C4-2B (cell line): ENCODE measurements around the gene SLC35A2.

Source experiments
- H3K27ac ChIP-seq: fragments of 450-650 bp; 2 replicates; pipeline ENCODE4 v1.5.1; 2017
- ZFX ChIP-seq: fragments of 450-650 bp; IDR thresholded peaks from 2 replicates; pipeline ENCODE4 v1.6.1; 2017
- TF ChIP-seq, protein P1 (sequence below): fragments of 450-650 bp; conservative IDR thresholded peaks from 2 replicates; pipeline ENCODE4 v1.5.1; 2017; ENCODE audit warnings: mild to moderate bottlenecking

Gene SLC35A2

DNA sequence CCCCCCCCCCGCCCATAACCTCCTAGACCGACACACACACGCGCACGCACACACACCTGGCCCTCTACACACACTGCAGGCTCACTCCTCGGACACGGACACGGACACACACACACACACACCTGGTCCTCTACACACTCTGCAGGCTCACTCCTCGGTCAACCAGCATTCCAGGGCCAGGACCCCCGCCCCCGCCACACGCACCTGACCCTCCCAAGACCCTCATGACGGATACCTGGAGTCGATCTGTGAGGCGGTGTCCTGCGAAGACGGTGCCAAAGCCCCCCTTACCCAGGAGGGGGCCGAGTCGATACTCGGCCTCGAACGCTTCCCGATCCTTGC lies 6.8 kb upstream of the SLC35A2 start:
- H3K27ac ChIP-seq, result peak overlapping the region; percentile 96

DNA sequence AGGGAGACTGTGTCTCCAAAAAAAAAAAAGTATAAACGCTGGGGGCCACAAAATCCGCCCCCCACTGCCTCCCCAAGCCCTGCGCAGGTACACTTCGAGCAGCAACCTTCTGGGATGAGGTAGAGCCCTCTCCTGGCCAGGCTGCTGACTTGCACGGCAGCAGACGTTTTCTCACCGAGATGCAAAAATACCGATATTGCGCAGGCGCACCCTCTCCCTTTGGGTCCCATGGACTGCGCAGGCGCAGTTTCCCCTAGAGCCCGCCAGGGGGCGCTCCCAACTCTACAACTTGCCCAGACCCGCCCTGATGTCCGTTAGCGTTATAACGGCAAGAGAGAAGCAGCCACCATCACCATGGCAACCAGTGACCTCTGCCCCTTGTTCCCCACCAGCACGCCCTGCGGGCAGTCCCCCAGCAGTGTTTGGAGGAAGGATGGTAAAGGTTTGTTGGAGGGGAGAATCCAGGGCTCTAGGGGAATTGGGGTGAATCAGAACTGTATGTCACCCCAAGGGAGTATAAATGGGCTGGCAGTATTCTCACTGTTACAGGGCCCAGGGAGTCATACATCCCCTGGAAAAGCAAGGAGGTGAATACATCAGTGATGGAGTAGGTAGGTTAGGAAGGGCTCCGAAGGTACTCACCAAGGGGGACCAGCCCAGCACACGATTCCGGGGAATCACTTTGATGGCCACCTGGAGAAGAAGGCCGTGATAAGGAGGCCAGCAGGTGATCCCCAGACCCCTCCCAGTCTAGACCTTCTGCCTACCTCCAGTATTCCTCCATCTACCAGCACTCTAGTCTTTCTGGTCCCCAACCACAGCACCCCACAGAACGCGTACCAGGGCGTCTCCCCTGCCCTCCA lies 5.9 kb upstream of the SLC35A2 start:
- TF ChIP-seq ZFX, result no peak
- TF ChIP-seq, protein P1, sequence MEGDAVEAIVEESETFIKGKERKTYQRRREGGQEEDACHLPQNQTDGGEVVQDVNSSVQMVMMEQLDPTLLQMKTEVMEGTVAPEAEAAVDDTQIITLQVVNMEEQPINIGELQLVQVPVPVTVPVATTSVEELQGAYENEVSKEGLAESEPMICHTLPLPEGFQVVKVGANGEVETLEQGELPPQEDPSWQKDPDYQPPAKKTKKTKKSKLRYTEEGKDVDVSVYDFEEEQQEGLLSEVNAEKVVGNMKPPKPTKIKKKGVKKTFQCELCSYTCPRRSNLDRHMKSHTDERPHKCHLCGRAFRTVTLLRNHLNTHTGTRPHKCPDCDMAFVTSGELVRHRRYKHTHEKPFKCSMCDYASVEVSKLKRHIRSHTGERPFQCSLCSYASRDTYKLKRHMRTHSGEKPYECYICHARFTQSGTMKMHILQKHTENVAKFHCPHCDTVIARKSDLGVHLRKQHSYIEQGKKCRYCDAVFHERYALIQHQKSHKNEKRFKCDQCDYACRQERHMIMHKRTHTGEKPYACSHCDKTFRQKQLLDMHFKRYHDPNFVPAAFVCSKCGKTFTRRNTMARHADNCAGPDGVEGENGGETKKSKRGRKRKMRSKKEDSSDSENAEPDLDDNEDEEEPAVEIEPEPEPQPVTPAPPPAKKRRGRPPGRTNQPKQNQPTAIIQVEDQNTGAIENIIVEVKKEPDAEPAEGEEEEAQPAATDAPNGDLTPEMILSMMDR, result peak; percentile 95
- peak overlapping the region; percentile 96 for H3K27ac ChIP-seq

More for the DNA sequence above, 6.8 kb upstream of the SLC35A2 start:
- no peak for TF ChIP-seq ZFX
- TF ChIP-seq, protein P1, result no peak

DNA sequence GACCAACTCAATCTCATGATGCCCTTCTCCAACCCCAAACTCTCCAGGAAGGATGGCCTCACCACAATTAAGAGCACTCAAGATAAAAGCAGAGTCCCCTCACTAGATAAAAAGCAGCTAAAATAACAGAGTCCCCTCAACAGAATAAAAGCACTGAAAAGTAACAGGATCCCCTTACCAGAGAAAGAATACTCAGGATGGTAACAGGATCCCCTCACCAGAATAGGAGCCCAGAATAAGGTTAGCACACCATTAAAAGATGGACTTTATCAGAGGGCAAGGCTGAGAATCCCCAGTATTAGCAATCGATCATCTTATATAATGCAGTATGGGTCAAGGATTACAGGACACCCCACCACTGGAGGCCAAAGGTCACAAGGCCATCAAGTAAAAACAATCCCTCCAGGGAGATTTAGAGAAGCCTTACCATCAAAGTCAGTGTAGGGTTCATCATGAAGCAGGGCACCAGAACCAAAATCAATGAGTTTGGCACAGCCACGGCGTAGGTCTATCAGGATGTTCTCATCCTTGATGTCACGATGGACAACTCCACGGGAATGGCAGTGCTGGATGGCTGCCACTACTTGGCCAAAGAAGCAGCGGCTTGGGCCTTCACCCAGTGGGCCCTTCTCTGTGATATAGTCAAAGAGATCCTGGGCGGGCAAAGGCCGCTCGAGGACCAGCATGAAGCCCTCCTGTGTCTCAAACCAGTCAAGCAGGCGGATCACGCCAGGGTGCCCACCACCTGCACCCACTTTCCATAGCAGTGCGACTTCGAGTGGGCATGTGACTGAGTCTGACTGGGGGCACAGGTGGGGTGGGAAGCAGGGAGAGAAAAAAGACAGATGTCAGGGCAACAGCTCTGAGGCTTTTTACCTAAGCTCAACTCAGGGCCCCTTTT lies 3.4 kb upstream of the SLC35A2 start:
- no peak overlapping the region for H3K27ac ChIP-seq

DNA sequence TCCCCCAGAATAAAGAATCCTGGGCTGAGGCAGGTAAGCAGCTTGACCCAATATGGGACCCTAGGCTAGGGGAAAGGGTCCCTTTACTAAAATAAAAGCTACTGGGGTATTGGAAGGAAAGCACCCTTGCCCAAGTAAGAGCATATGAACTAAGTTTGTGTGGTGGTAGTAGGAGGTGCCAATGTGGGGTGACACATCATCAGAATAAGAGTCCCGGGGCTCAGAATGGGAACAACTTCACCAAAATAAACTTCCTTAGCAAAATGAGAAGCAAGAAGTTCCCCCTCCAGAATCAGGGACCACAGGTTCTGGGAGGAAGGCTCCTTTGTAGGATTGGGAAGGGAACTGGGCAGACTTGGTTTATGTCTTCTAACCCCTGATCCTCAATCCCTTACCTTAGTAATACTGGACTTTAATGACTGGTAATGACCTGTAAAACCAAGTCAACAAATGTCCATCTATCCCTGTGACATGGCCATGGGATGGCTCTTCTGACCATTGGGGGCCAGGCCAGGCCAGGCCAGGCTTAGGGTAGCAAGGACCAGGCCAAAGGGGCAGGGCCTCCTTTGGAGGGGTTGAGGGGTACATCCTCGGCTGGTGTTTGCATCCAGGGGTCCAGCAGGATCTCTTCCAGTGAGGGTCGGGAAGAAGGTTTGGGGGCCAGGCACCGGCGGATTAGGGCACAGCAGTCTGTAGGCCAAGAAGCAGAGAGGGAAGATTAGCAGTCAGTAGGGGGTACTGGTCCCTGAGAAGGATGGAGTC lies 2.3 kb upstream of the SLC35A2 start:
- no peak overlapping the region for H3K27ac ChIP-seq
- TF ChIP-seq, protein P1, result no peak
- no peak for TF ChIP-seq ZFX

More for the DNA sequence above, 3.4 kb upstream of the SLC35A2 start:
- no peak for TF ChIP-seq ZFX
- TF ChIP-seq, protein P1, result no peak

DNA sequence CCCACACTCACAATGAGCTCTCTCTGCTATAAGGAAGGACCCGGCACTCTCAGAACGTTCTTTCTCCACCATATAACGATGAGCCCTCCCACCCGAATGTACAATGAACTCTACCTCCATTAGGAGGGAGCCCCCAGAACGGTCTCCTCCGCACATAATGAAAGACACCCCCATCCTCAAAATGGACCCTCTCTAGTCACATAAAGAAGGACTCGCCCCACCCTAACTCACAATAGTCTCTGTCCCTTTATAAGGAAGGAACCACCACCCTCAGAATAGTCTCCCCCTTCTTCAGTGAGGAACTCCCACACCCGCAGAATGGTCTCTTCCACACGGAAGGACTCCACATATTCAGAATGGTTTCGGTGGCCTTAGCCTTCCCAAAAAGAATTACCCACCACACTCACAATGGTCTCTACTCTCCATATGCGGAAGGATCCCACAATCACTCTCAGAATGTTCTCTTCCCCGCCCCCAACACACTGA lies 477 bp downstream of the SLC35A2 start:
- H3K27ac ChIP-seq, result peak overlapping the region; percentile 69
- TF ChIP-seq, protein P1, result no peak
- no peak for TF ChIP-seq ZFX

DNA sequence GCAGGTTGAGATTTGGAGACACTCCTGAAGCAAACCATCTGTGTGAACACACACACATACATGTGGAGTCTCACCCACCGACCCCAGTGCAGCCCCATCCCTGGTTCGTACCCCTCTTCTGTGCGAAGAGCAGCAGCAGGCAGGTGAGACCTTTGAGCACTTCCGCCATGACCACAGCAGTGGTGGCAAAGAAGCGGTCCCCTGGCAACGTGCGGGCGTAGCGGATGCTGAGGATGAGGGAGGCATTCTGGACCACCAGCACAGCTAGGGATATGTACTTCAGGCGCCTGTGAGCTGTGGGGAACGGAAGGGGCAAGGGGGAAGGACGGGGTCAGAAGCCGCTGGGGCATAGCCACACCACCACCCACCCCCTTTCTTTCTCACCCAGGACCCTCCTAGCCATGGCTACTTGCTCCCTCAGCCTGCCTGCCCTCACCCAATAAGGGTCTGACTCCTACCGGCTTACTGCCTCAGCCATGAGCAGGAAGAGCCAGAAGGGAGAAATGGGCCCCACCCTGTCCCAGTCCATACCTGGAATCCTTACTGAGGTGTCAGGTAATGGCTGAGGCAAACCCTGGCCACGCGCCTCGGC lies 1.6 kb downstream of the SLC35A2 start:
- H3K27ac ChIP-seq, result no peak overlapping the region
- TF ChIP-seq, protein P1, result no peak
- TF ChIP-seq ZFX, result no peak
